ENCODE measurements around the gene GMEB2.

The GMEB2 gene

GRCh38 chr20:63553251-63553932, 73.5 kb downstream of the GMEB2 start:
- DNase-seq (ENCODE audit: extremely low spot score) = peak; percentile 90
- peak; percentile 71; the same call in 1 of the 2 replicates for TF ChIP-seq SP1 (IDR thresholded peaks at IDR 0.05)
- TF ChIP-seq ELF4 (IDR thresholded peaks at IDR 0.05) = no peak
- no peak for TF ChIP-seq NFRKB (IDR thresholded peaks at IDR 0.05)
- no peak for TF ChIP-seq CTBP1 (IDR thresholded peaks at IDR 0.05; ENCODE audit: borderline replicate concordance)
- TF ChIP-seq FOXM1 (IDR thresholded peaks at IDR 0.05; ENCODE audit: borderline replicate concordance) = no peak
- TF ChIP-seq HDGF (IDR thresholded peaks at IDR 0.05; ENCODE audit: borderline replicate concordance) = no peak
- TF ChIP-seq TARDBP (IDR thresholded peaks at IDR 0.05) = no peak
- no peak for TF ChIP-seq BHLHE40 (IDR thresholded peaks at IDR 0.05; ENCODE audit: borderline replicate concordance)
- CTCF ChIA-PET = no interaction called here
- POLR2A ChIA-PET = no interaction called here

- POLR2A ChIA-PET = no interaction called here
- CTCF ChIA-PET = no interaction called here
- no peak for DNase-seq (ENCODE audit: extremely low spot score)
- no peak for TF ChIP-seq FOXM1 (IDR thresholded peaks at IDR 0.05; ENCODE audit: borderline replicate concordance)
- TF ChIP-seq HDGF (IDR thresholded peaks at IDR 0.05; ENCODE audit: borderline replicate concordance) = no peak
- TF ChIP-seq BHLHE40 (IDR thresholded peaks at IDR 0.05; ENCODE audit: borderline replicate concordance) = no peak
- no peak for TF ChIP-seq CTBP1 (IDR thresholded peaks at IDR 0.05; ENCODE audit: borderline replicate concordance)
- TF ChIP-seq SP1 (IDR thresholded peaks at IDR 0.05) = no peak
- no peak for TF ChIP-seq ARNT (IDR thresholded peaks at IDR 0.05)
- no peak for TF ChIP-seq ZNF384 (IDR thresholded peaks at IDR 0.05)
- no peak for TF ChIP-seq TARDBP (IDR thresholded peaks at IDR 0.05)
- no peak for TF ChIP-seq ELF4 (IDR thresholded peaks at IDR 0.05)
- TF ChIP-seq SUZ12 (IDR thresholded peaks at IDR 0.05) = no peak
- no peak for TF ChIP-seq LEF1 (IDR thresholded peaks at IDR 0.05; ENCODE audit: borderline replicate concordance)
These were observed 74.2 kb downstream of the GMEB2 start for GRCh38 chr20:63552481-63553249.

- POLR2A ChIA-PET = interaction anchor here (1.8 kb wide), 1 partner anchor 23 kb away, joined by 8 read pairs; the partner anchor contains the start of gene HELZ2
- CTCF ChIA-PET = no interaction called here
- no peak for TF ChIP-seq BHLHE40 (IDR thresholded peaks at IDR 0.05; ENCODE audit: borderline replicate concordance)
- no peak for TF ChIP-seq CTBP1 (IDR thresholded peaks at IDR 0.05; ENCODE audit: borderline replicate concordance)
- TF ChIP-seq FOXM1 (IDR thresholded peaks at IDR 0.05; ENCODE audit: borderline replicate concordance) = no peak
- no peak for TF ChIP-seq SP1 (IDR thresholded peaks at IDR 0.05)
- TF ChIP-seq LEF1 (IDR thresholded peaks at IDR 0.05; ENCODE audit: borderline replicate concordance) = no peak
- no peak for TF ChIP-seq ELF4 (IDR thresholded peaks at IDR 0.05)
- TF ChIP-seq PKNOX1 (IDR thresholded peaks at IDR 0.05) = no peak
- no peak for TF ChIP-seq NFRKB (IDR thresholded peaks at IDR 0.05)
- TF ChIP-seq ZNF384 (IDR thresholded peaks at IDR 0.05) = no peak
- no peak for TF ChIP-seq HDGF (IDR thresholded peaks at IDR 0.05; ENCODE audit: borderline replicate concordance)
- TF ChIP-seq L3MBTL2 (conservative IDR thresholded peaks at IDR 0.05) = no peak
- no peak for TF ChIP-seq FOXK2 (IDR thresholded peaks at IDR 0.05)
- TF ChIP-seq ARNT (IDR thresholded peaks at IDR 0.05) = no peak
- TF ChIP-seq SUZ12 (IDR thresholded peaks at IDR 0.05) = no peak
- TF ChIP-seq TARDBP (IDR thresholded peaks at IDR 0.05) = no peak
- DNase-seq (ENCODE audit: extremely low spot score) = no peak
These were observed 75.8 kb downstream of the GMEB2 start for GRCh38 chr20:63551068-63551467.

DNA sequence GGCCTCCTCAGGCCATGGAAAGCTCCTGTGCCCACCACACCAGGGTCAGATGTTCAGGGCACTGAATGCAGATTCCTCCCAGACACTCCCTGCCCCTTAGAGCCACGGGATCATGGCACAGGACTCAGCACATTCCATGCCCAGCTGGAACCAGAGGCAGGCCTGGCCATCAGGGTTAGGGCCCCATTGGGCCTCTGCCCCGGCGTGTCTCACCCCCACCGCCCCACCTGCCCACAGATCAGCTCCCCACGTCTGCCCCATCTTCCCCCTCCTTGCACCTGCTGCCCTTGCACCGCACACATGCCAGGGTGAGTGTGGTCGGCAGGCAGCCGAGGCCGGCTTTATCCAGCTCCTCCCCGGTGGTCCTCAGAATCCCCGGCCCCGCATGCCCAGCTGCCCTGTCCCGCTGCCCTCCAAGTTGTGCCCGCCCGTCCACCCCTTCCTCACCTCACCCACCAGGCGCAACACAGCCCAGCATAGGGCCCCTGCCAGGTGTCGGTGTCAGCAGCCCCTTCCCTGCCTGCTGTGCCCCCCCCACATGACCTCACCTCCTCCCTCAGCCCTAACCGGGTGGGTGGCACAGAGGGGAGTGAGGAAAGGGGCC, 77.1 kb downstream of the GMEB2 start:
- TF ChIP-seq ARNT (IDR thresholded peaks at IDR 0.05) (no peak), LEF1 (IDR thresholded peaks at IDR 0.05; ENCODE audit: borderline replicate concordance) (no peak), FOXA1 (IDR thresholded peaks at IDR 0.05) (no peak), PKNOX1 (IDR thresholded peaks at IDR 0.05) (no peak), CTBP1 (IDR thresholded peaks at IDR 0.05; ENCODE audit: borderline replicate concordance) (no peak), SP1 (IDR thresholded peaks at IDR 0.05) (no peak)
- POLR2A ChIA-PET = interaction anchor here (0.9 to 1.8 kb wide), 2 partner anchors 12 to 24 kb away, joined by 4 to 8 read pairs; partner anchors contain the start of gene HELZ2
- CTCF ChIA-PET = no interaction called here

GRCh38 chr20:63549019-63549418, 77.9 kb downstream of the GMEB2 start:
- ChIA-PET POLR2A (no interaction called here), CTCF (no interaction called here)
- no peak for DNase-seq (ENCODE audit: extremely low spot score)
- TF ChIP-seq NFRKB (IDR thresholded peaks at IDR 0.05) (no peak), ZNF384 (IDR thresholded peaks at IDR 0.05) (no peak), HDGF (IDR thresholded peaks at IDR 0.05; ENCODE audit: borderline replicate concordance) (no peak), LEF1 (IDR thresholded peaks at IDR 0.05; ENCODE audit: borderline replicate concordance) (no peak), TARDBP (IDR thresholded peaks at IDR 0.05) (no peak), PKNOX1 (IDR thresholded peaks at IDR 0.05) (no peak), BHLHE40 (IDR thresholded peaks at IDR 0.05; ENCODE audit: borderline replicate concordance) (no peak), CTBP1 (IDR thresholded peaks at IDR 0.05; ENCODE audit: borderline replicate concordance) (no peak), SUZ12 (IDR thresholded peaks at IDR 0.05) (no peak)

More for the DNA sequence above, 77.1 kb downstream of the GMEB2 start:
- no peak for DNase-seq (ENCODE audit: extremely low spot score)
